GM19351 (cell line): ENCODE data around the gene IL10.
"Not testable (repeated sequence)": the region's sequence is repeated elsewhere in the genome, so short reads cannot be mapped to it uniquely, and the experiment has no call there.

Source experiments
- ATAC-seq: cut with Tn5 transposase; IDR thresholded peaks from one replicate; pipeline ENCODE4 v1.9.1; 2021; ENCODE audit warnings: mild to moderate bottlenecking, moderate library complexity; ENCODE audit not compliant: unreplicated experiment

The IL10 gene

GRCh38 chr1:206768472-206769303 is 3.6 kb downstream of the IL10 start:
- no peak for ATAC-seq

- no peak for ATAC-seq
Observed at GRCh38 chr1:206766251-206766856, 5.9 kb downstream of the IL10 start.

GRCh38 chr1:206765771-206766170 is 6.5 kb downstream of the IL10 start:
- not testable (repeated sequence) for ATAC-seq

- ATAC-seq = not testable (repeated sequence)
Observed at GRCh38 chr1:206762741-206763364, 9.4 kb downstream of the IL10 start.

GRCh38 chr1:206761159-206761768 is 11.0 kb downstream of the IL10 start:
- ATAC-seq = no peak

- ATAC-seq = no peak
Observed at GRCh38 chr1:206760590-206760989, 11.7 kb downstream of the IL10 start.

GRCh38 chr1:206757524-206758266 is 14.6 kb downstream of the IL10 start:
- ATAC-seq = no peak

GRCh38 chr1:206754011-206754410 is 18.3 kb downstream of the IL10 start:
- ATAC-seq = no peak

- ATAC-seq = no peak
Observed at GRCh38 chr1:206753141-206753540, 19.2 kb downstream of the IL10 start.

- ATAC-seq = no peak
Observed at GRCh38 chr1:206752481-206752880, 19.8 kb downstream of the IL10 start.

- ATAC-seq = no peak
Observed at GRCh38 chr1:206751891-206752290, 20.4 kb downstream of the IL10 start.

GRCh38 chr1:206748348-206749030 is 23.8 kb downstream of the IL10 start:
- ATAC-seq = no peak

GRCh38 chr1:206745301-206745700 is 27.0 kb downstream of the IL10 start:
- ATAC-seq = no peak

- ATAC-seq = no peak
Observed at GRCh38 chr1:206744683-206745082, 27.6 kb downstream of the IL10 start.

- no peak for ATAC-seq
Observed at GRCh38 chr1:206742719-206743383, 29.4 kb downstream of the IL10 start.

- ATAC-seq = no peak
Observed at GRCh38 chr1:206741142-206741701, 31.1 kb downstream of the IL10 start.

GRCh38 chr1:206739411-206740076 is 32.8 kb downstream of the IL10 start:
- ATAC-seq = peak; percentile 87

GRCh38 chr1:206738370-206739366 is 33.6 kb downstream of the IL10 start:
- peak; percentile 1 for ATAC-seq
